ENCODE results near the gene CD84. TPM values are rescaled to one million over a fixed set of nuclear protein-coding genes. Genes with fewer than 3 reads are reported as not detected.

Gene CD84
- total RNA-seq, 2 experiments from 2014 or later = 22.2 to 23.4 TPM

DNA sequence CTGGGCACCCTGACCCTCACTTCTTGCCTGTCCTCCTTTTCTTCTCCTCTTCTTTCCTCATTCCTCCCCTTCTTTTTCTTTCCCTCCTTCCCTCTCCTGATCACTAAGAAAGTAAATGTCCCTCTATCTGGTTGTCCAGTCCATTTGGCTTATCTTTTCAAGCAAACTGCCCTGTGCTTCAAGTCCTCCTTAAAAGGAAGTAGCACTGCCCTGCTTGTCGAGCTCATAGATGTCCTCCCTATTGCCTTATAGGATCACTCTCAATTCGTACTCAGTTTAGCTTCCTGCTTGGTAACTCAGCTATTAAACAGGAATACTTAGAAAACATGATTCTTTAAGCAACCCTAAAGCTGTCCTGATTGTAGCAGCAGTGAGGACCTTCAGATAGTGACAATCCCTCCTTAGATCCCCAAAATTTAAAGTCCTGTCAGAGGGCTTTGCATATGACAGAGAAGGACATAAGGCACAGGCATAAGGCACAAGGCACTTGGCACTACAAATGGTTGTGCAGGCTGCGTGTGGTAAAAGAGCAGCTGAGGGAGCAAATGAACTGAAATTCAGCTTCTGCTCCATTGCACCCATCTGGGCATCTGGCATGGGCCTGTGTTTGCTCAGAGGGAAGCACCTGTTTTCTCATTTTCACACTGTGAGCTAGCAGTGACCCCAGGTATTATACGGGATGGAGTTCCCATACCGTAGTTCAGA is 30.2 kb downstream of the CD84 start:
- H3K79me2 ChIP-seq (ENCODE audit: insufficient read depth, low read depth, low read length) = no peaks in the 10 kb centered on the region
- peak overlapping the region; percentile 86 for H3K27ac ChIP-seq (ENCODE audit: low read depth, low read length, poor library complexity, severe bottlenecking)
- H3K9me3 ChIP-seq (ENCODE audit: low read length) = no peaks in the 10 kb centered on the region
- intact Hi-C loops (cut with micrococcal nuclease; ENCODE audit: unreplicated experiment) = loop anchor here (1.0 to 5.0 kb wide), 4 partner anchors 26 to 123 kb away; partner anchors contain the start of genes CD84 and SLAMF6
- peak; percentile 94 for DNase-seq (ENCODE audit: low spot score)
- peaks cover 78% of the 10 kb centered on the region for H3K4me1 ChIP-seq (ENCODE audit: insufficient read depth, low read length, poor library complexity, severe bottlenecking)
- H4K20me1 ChIP-seq (ENCODE audit: insufficient read depth, low read length) = no peaks in the 10 kb centered on the region
- H2AFZ ChIP-seq (ENCODE audit: low read length) = peak overlapping the region; percentile 3; the same call in 1 of the 2 replicates
- no peak for TF ChIP-seq EZH2phosphoT487 (IDR thresholded peaks at IDR 0.05; ENCODE audit: borderline replicate concordance, low read depth, low read length)
- TF ChIP-seq, protein P1, sequence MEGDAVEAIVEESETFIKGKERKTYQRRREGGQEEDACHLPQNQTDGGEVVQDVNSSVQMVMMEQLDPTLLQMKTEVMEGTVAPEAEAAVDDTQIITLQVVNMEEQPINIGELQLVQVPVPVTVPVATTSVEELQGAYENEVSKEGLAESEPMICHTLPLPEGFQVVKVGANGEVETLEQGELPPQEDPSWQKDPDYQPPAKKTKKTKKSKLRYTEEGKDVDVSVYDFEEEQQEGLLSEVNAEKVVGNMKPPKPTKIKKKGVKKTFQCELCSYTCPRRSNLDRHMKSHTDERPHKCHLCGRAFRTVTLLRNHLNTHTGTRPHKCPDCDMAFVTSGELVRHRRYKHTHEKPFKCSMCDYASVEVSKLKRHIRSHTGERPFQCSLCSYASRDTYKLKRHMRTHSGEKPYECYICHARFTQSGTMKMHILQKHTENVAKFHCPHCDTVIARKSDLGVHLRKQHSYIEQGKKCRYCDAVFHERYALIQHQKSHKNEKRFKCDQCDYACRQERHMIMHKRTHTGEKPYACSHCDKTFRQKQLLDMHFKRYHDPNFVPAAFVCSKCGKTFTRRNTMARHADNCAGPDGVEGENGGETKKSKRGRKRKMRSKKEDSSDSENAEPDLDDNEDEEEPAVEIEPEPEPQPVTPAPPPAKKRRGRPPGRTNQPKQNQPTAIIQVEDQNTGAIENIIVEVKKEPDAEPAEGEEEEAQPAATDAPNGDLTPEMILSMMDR (conservative IDR thresholded peaks at IDR 0.05; ENCODE audit: low read length) = no peak
- ChIA-PET POLR2A (interaction anchor here (0.5 to 2.3 kb wide), 14 partner anchors 9 to 168 kb away, joined by 3 to 13 read pairs (median 5); no protein-coding TSS in a partner anchor), CTCF (ENCODE audit: unreplicated experiment) (interaction anchor here (1.2 to 2.6 kb wide), 4 partner anchors 9 to 56 kb away, joined by 3 to 9 read pairs (median 5); no protein-coding TSS in a partner anchor)
- H3K36me3 ChIP-seq (ENCODE audit: insufficient read depth, low read length) = peaks cover 67% of the 10 kb centered on the region
- peak overlapping the region; percentile 59 for H3K4me2 ChIP-seq (ENCODE audit: low read length)
- H3K4me3 ChIP-seq (ENCODE audit: low read depth, low read length, poor library complexity, severe bottlenecking) = peak overlapping the region; percentile 18
- no TSS peak for BruUV-seq (replicated peaks)
- H3K9me2 ChIP-seq (ENCODE audit: insufficient read depth, low read length) = no peaks in the 10 kb centered on the region

DNA sequence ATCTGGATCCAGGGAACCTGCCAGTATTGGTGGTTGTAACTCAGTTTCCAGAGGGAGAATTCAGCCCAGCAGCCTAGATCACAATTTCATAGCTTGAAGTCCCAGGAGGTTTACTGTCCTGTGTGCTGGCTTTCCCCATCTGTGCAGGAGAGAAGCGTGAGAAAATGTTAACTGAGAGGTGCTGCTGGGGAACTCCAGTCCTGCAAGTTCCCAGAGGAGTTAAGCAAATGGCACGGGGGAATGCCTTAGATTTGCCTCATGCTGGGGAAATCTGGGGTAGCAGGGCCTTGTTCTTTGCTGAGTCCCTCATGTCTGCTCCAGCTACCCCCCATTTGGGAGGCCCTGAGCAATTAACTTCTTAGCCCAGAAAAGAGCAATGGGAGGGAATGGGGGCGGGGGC is 31.1 kb downstream of the CD84 start:
- H3K9me3 ChIP-seq (ENCODE audit: low read length) = no peaks in the 10 kb centered on the region
- no peaks in the 10 kb centered on the region for H4K20me1 ChIP-seq (ENCODE audit: insufficient read depth, low read length)
- no peaks in the 10 kb centered on the region for H3K79me2 ChIP-seq (ENCODE audit: insufficient read depth, low read depth, low read length)
- BruUV-seq (replicated peaks) = no TSS peak
- H3K36me3 ChIP-seq (ENCODE audit: insufficient read depth, low read length) = peaks cover 60% of the 10 kb centered on the region
- POLR2A ChIA-PET = interaction anchor here (0.5 to 2.3 kb wide), 9 partner anchors 8 to 61 kb away, joined by 3 to 13 read pairs (median 5); no protein-coding TSS in a partner anchor
- no peak overlapping the region for H3K4me3 ChIP-seq (ENCODE audit: low read depth, low read length, poor library complexity, severe bottlenecking)
- TF ChIP-seq, protein P1 (conservative IDR thresholded peaks at IDR 0.05; ENCODE audit: low read length) = no peak
- no peaks in the 10 kb centered on the region for H3K9me2 ChIP-seq (ENCODE audit: insufficient read depth, low read length)
- DNase-seq (ENCODE audit: low spot score) = no peak
- peak overlapping the region; percentile 86 for H3K27ac ChIP-seq (ENCODE audit: low read depth, low read length, poor library complexity, severe bottlenecking)
- H2AFZ ChIP-seq (ENCODE audit: low read length) = no peak overlapping the region
- H3K4me1 ChIP-seq (ENCODE audit: insufficient read depth, low read length, poor library complexity, severe bottlenecking) = peaks cover 74% of the 10 kb centered on the region
- intact Hi-C loops (cut with micrococcal nuclease; ENCODE audit: unreplicated experiment) = loop anchor here (2.0 to 5.0 kb wide), 2 partner anchors 25 to 124 kb away; partner anchors contain the start of gene SLAMF6
- CTCF ChIA-PET (ENCODE audit: unreplicated experiment) = interaction anchor here (0.6 to 2.6 kb wide), 3 partner anchors 8 to 57 kb away, joined by 3 to 9 read pairs (median 4); no protein-coding TSS in a partner anchor
- H3K4me2 ChIP-seq (ENCODE audit: low read length) = peak overlapping the region; percentile 59

DNA sequence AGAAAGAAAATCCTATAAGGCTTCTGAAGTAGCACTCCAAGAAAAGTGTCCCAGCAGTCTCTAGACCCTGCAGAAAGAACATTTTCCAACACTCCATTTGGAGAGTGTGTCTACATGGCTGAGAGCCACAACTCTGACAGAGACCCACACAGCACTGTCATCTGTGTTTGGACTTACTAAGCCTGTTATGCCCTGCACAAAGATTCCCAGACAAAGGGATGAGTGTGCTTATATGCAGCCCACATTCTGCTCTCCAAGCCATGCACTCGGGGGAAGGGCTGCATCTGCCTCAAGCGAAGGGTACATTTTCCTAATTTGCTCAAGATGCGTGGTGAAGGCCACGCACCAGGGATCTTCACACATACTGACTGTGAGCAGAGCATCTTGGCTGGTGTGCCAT is 31.9 kb downstream of the CD84 start:
- ChIA-PET CTCF (ENCODE audit: unreplicated experiment) (no interaction called here), POLR2A (interaction anchor here (0.5 to 1.5 kb wide), 4 partner anchors 21 to 167 kb away, joined by 3 to 5 read pairs (median 4); no protein-coding TSS in a partner anchor)
- H3K9me2 ChIP-seq (ENCODE audit: insufficient read depth, low read length) = no peaks in the 10 kb centered on the region
- H3K4me3 ChIP-seq (ENCODE audit: low read depth, low read length, poor library complexity, severe bottlenecking) = no peak overlapping the region
- H3K27ac ChIP-seq (ENCODE audit: low read depth, low read length, poor library complexity, severe bottlenecking) = peak overlapping the region; percentile 86
- DNase-seq (ENCODE audit: low spot score) = no peak
- H4K20me1 ChIP-seq (ENCODE audit: insufficient read depth, low read length) = no peaks in the 10 kb centered on the region
- no peak for TF ChIP-seq EZH2phosphoT487 (IDR thresholded peaks at IDR 0.05; ENCODE audit: borderline replicate concordance, low read depth, low read length)
- intact Hi-C loops (cut with micrococcal nuclease; ENCODE audit: unreplicated experiment) = loop anchor here (5.0 kb wide), 1 partner anchor 125 kb away; no protein-coding TSS in a partner anchor
- BruUV-seq (replicated peaks) = no TSS peak
- H3K36me3 ChIP-seq (ENCODE audit: insufficient read depth, low read length) = peaks cover 53% of the 10 kb centered on the region
- no peaks in the 10 kb centered on the region for H3K79me2 ChIP-seq (ENCODE audit: insufficient read depth, low read depth, low read length)
- H3K9me3 ChIP-seq (ENCODE audit: low read length) = no peaks in the 10 kb centered on the region
- H3K4me2 ChIP-seq (ENCODE audit: low read length) = peak overlapping the region; percentile 59; the same call in 1 of the 2 replicates
- H2AFZ ChIP-seq (ENCODE audit: low read length) = no peak overlapping the region
- H3K4me1 ChIP-seq (ENCODE audit: insufficient read depth, low read length, poor library complexity, severe bottlenecking) = peaks cover 78% of the 10 kb centered on the region

All from OCI-LY7 (cell line).